C4-2B (cell line): ENCODE measurements around the gene GOLGA1.
"Not testable (repeated sequence)": the region's sequence is repeated elsewhere in the genome, so short reads cannot be mapped to it uniquely, and the experiment has no call there.

Experiments used
- H3K27ac ChIP-seq: fragments of 450-650 bp; 2 replicates; pipeline ENCODE4 v1.5.1; 2017
- ZFX ChIP-seq: fragments of 450-650 bp; IDR thresholded peaks from 2 replicates; pipeline ENCODE4 v1.6.1; 2017
- TF ChIP-seq, protein P1 (sequence below): fragments of 450-650 bp; conservative IDR thresholded peaks from 2 replicates; pipeline ENCODE4 v1.5.1; 2017; ENCODE audit warnings: mild to moderate bottlenecking

Gene GOLGA1

DNA sequence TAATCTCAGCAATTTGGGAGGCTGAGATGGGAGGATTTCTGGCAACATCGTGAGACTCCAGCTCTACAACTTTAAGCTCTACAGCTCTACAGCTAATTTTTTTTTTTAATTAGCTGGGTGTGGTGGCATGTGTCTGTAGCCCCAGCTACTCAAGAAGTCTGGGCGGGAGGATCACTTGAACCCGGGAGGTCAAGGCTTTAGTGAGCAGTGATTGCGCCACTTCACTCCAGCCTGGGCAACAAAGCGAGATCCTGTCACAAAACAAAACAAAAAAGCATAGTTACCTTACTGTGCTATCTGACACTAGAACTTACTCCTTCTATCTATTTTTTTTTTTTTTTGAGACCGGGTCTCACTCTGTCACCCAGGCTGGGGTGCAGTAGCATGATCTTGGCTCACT is 93.9 kb downstream of the GOLGA1 start:
- TF ChIP-seq, protein P1, sequence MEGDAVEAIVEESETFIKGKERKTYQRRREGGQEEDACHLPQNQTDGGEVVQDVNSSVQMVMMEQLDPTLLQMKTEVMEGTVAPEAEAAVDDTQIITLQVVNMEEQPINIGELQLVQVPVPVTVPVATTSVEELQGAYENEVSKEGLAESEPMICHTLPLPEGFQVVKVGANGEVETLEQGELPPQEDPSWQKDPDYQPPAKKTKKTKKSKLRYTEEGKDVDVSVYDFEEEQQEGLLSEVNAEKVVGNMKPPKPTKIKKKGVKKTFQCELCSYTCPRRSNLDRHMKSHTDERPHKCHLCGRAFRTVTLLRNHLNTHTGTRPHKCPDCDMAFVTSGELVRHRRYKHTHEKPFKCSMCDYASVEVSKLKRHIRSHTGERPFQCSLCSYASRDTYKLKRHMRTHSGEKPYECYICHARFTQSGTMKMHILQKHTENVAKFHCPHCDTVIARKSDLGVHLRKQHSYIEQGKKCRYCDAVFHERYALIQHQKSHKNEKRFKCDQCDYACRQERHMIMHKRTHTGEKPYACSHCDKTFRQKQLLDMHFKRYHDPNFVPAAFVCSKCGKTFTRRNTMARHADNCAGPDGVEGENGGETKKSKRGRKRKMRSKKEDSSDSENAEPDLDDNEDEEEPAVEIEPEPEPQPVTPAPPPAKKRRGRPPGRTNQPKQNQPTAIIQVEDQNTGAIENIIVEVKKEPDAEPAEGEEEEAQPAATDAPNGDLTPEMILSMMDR, result no peak
- no peak for TF ChIP-seq ZFX
- no peak overlapping the region for H3K27ac ChIP-seq

DNA sequence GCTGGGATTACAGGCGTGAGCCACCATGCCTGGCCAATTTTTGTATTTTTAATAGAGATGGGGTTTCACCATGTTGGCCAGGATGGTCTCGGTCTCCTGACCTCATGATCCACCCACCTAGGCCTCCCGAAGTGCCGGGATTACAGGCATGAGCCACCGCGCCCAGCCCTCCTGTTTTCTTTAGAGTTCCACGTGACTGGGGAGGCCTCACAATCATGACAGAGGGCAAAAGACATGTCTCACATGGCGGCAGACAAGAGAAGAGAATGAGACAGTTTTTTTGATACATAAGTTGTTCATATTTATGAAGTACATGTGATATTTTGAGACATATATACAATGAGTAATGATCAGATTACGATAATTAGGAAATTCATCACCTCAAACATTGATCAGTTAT is 94.4 kb downstream of the GOLGA1 start:
- H3K27ac ChIP-seq, result not testable (repeated sequence)

DNA sequence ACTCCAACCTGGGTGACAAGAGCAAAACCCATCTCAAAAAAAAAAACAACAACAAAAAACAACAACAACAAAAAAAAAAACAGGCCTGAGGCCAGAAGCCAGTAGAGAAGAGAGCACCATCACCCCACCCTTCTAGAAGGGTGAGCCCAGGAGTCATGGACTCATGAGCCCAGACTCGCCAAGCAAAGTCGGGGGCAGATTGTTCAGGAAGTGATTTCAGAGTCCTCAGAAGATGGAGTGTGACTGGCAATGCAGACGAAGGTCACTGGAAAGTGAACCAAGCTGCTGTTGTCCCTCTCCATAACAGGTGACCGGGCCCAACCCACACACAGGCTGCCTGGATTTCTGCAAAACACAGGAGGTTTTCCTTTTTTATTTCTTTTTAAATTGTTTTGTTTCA is 96.6 kb downstream of the GOLGA1 start:
- no peak overlapping the region for H3K27ac ChIP-seq
- no peak for TF ChIP-seq ZFX
- TF ChIP-seq, protein P1, result no peak

DNA sequence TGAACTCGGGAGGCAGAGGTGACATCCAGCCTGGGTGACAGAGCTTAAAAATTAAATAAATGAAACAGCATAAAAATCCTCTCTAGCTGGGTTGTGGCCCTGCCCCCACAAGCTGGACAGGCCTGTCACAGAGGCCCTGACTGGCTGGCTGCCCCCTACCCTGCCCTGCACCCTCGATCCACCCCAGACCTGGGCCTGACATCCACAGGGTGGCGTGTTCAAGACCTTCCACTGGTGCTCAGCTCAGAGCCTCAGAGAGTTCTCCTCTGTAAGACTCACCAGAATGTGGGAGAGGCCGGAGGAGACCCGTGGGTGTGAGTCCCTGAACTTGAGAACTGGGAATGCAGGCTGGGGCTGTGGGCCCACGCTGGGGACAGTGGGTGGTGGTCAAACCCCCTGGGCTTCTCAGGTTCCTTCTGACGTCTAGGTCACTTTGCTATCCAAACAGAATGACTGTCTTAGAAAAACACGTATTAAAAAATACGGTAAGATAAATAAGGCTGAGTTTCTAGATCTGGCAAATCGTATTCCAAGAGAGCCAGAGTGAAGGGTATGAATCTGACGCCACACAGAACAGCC is 97.3 kb downstream of the GOLGA1 start:
- H3K27ac ChIP-seq, result no peak overlapping the region
- TF ChIP-seq, protein P1, result no peak
- TF ChIP-seq ZFX, result no peak

DNA sequence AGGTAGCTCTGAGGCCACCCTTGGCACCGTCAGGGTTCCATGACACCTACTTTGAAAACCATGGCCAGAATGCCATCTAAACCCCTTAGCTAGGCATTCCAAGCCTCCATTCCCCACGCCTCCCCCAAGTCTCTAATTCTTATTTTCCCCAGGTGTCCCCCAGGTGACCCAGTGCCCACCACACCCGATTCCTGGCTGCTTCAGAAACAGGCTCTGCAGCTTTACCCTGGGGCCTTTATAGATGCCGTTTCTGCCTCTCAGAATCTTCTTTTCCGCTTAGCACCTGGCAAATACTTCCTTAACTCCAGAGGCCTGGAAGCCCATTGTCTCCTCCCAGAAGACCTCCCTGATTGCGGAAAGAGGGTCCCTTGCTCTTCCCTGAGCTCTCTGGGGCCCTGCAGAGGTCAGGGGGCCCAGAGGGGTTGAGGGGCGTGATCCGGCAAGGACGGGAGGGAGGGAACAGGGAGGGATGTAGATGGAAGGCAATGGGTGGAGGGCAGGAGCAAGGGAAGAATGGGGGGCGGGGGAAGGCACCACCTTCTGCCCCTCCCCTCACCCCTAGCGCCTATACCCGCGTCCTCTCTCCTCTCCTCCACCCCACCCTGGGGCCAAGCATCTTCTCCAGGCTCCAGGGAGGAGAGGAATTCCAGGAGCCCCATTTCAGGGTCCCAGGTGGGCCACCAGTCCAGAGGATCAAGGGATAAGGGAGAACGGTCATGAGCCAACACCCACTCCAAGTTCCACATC is 99.6 kb downstream of the GOLGA1 start:
- H3K27ac ChIP-seq, result no peak overlapping the region
- TF ChIP-seq, protein P1, result no peak
- TF ChIP-seq ZFX, result no peak

DNA sequence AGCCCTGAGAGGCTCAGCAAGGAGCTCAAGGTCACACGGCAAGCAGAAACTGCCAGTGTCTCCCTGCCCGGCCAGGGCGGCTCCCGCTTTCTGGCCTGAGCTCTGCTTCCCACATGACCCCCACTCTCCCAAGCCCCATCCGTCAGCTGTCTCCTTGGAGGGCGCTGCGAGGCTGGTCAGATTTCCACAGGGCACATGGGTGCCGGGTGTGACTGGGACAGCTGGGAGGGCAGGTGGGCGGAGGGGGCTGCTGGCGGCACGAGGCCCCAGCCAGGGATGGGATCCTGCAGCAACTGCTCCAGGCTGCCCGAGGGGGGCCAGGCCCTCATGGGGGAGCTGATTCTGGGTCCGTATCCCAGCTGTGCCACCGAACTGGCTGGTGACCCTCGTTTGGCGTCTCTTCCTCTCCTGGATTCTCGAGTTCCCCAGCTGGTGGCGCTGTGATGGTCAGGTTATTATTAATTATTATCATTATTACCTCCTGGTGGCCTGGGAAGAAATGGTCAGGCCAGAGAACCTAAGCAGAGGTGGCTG is 100.5 kb downstream of the GOLGA1 start:
- TF ChIP-seq ZFX, result no peak
- TF ChIP-seq, protein P1, result no peak; the same call in 1 of the 2 replicates
- H3K27ac ChIP-seq, result no peak overlapping the region

DNA sequence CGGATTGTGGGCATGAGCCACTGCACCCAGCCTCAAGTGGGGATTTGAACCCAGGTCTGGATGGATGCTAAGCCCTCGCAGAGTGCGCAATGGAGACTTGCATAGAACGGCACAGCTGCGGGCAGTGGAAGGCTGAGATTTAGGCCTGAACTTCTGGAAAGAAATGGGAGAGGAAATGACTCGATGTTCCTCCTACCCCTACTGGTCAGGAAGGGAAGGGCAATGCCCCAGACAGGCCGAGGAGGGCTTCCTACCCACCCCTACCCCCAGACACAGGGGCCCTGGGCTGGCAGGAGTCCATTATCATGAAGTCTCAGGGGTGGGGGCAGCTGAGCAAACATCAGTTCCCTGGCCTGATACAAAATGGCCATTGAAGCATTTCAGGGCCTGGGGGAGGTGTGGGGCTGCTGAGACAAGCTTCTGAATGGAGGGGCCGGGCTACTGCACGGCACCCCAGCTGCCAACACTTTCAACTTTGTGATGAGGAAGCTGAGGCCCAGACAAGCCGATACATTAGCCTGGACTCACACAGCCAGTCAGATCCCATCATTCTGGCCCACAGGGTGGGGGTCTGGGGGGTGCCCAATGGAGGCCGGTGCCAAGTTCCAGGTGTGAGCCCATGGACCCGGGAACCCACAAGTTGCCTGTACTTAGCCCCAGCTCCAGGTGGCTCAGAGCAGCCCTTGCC is 101.1 kb downstream of the GOLGA1 start:
- no peak overlapping the region for H3K27ac ChIP-seq
- TF ChIP-seq, protein P1, result no peak
- no peak for TF ChIP-seq ZFX

DNA sequence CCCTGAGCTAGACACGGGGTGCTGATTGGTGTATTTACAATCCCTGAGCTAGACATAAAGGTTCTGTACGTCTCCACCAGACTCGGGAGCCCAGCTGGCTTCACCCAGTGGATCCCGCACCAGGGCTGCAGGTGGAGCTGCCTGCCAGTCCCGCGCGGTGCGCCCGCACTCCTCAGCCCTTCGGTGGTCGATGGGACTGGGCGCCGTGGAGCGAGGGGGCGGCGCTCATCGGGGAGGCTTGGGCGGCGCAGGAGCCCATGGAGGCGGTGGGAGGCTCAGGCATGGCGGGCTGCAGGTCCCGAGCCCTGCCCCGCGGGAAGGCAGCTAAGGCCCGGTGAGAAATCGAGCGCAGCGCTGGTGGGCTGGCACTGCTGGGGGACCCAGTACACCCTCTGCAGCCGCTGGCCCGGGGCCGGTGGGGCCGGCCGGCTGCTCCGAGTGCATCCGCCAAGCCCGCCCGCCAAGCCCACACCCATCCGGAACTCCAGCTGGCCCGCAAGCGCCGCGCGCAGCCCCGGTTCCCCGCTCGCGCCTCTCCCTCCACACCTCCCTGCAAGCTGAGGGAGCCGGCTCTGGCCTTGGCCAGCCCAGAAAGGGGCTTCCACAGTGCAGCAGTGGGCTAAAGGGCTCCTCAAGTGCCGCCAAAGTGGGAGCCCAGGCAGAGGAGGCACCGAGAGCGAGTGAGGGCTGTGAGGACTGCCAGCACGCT is 102.2 kb downstream of the GOLGA1 start:
- H3K27ac ChIP-seq, result not testable (repeated sequence)

DNA sequence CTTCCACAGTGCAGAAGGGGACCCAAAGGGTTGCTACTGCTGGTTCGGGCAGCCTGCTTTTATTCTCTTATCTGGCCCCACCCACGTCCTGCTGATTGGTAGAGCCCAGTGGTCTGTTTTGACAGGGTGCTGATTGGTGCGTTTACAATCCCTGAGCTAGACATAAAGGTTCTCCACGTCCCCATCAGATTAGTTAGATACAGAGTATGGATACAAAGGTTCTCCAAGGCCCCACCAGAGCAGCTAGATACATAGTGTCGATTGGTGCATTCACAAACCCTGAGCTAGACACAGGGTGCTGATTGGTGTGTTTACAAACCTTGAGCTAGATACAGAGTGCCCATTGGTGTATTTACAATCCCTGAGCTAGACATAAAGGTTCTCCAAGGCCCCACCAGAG is 102.8 kb downstream of the GOLGA1 start:
- H3K27ac ChIP-seq, result not testable (repeated sequence)
